Mesenteric fat pad (tissue), 1 donor: ENCODE results near the gene CFD. TPM values are rescaled to one million over a fixed set of nuclear protein-coding genes. Genes with fewer than 3 reads are reported as not detected.
"Not testable (repeated sequence)": the region's sequence is repeated elsewhere in the genome, so short reads cannot be mapped to it uniquely, and the experiment has no call there.

Source experiments
- DNase-seq: peaks from one replicate; pipeline ENCODE4 v3.0.0-alpha.2; 2020; ENCODE audit warnings: low spot score
- long read RNA-seq: library from polyadenylated mRNA; unstranded; transcript quantifications from one replicate; pipeline ENCODE4 v2.0.0, GENCODE V29; 2020
- total RNA-seq: library from RNA; stranded (reverse); fragmentation: NEBNext Ultra II Directional; extraction: Animal tissue kit (Norgen Biotek cat#: 25700); gene quantifications from one replicate; pipeline ENCODE4 v1.2.1, GENCODE V29; 2021
- donor health status: DM: yes; HTN: yes; CAD: no.

CFD gene
- 1,010 TPM for total RNA-seq
- long read RNA-seq, transcript CFD-202 (5 exons, 809 nt), result minor isoform, 25 of 2,384 reads
- long read RNA-seq, transcript CFD-201 (5 exons, 1,201 nt), result major isoform, 2,236 of 2,384 reads
- long read RNA-seq, partial matches to known transcripts, result 100 of 2,384 reads
- long read RNA-seq, other reads (novel, unspliced or antisense), result 23 of 2,384 reads

GRCh38 chr19:858868-859843, at the start of gene CFD:
Gene CFD, plus strand, starts transcription at chr19:859664. Its CDS starts 26 bp downstream, at chr19:859690.
- no peak for DNase-seq

- DNase-seq, result no peak
Measured at GRCh38 chr19:810077-810855, 49.2 kb upstream of the CFD start.

GRCh38 chr19:810883-811489, 48.5 kb upstream of the CFD start:
- DNase-seq, result no peak

GRCh38 chr19:811506-812048, 47.9 kb upstream of the CFD start:
- DNase-seq, result no peak

- no peak for DNase-seq
Measured at GRCh38 chr19:812049-812746, 47.3 kb upstream of the CFD start.

GRCh38 chr19:812747-813218, 46.7 kb upstream of the CFD start:
- DNase-seq, result no peak

GRCh38 chr19:813219-814151, 46.0 kb upstream of the CFD start:
- no peak for DNase-seq

- no peak for DNase-seq
Measured at GRCh38 chr19:814152-815078, 45.0 kb upstream of the CFD start.

- DNase-seq, result no peak
Measured at GRCh38 chr19:815079-815774, 44.2 kb upstream of the CFD start.

GRCh38 chr19:815775-816499, 43.5 kb upstream of the CFD start:
- no peak for DNase-seq

GRCh38 chr19:816500-816857, 43.0 kb upstream of the CFD start:
- DNase-seq, result no peak

GRCh38 chr19:820212-820611, 39.3 kb upstream of the CFD start:
- DNase-seq, result not testable (repeated sequence)

- DNase-seq, result no peak
Measured at GRCh38 chr19:821231-821824, 38.1 kb upstream of the CFD start.

GRCh38 chr19:821825-822503, 37.5 kb upstream of the CFD start, which contains the start of gene PLPPR3:
Gene PLPPR3, minus strand, starts transcription at chr19:821955. Its CDS starts 396 bp downstream, at chr19:821559.
- DNase-seq, result no peak

- no peak for DNase-seq
Measured at GRCh38 chr19:823565-824121, 35.8 kb upstream of the CFD start.
